Calu3 (cell line): ENCODE results near the gene SGO2. TPM values are rescaled to one million over a fixed set of nuclear protein-coding genes. Genes with fewer than 3 reads are reported as not detected.

Experiments
- BruUV-seq: library from RNA; stranded (reverse); fragments of 400-500 nt; replicated peaks from 2 replicates; lab custom pipeline; 2021; lab: Mats Ljungman, UMichigan
- CTCF ChIA-PET: fragments of 300-600 bp; sonication (Branson Sonifier 250); formaldehyde crosslinking; loops from one replicate; lab custom pipeline; 2022; ENCODE audit warnings: antibody characterized with exemption; lab: Charles Lee
- DNase-seq: peaks from one replicate; pipeline ENCODE4 v3.0.0; 2022
- H3K27ac Mint-ChIP-seq: one replicate; pipeline ENCODE4 v1.8.0; 2022; ENCODE audit warnings: mixed read lengths; ENCODE audit not compliant: unreplicated experiment
- H3K27me3 Mint-ChIP-seq: one replicate; pipeline ENCODE4 v1.8.0; 2022; ENCODE audit warnings: mixed read lengths; ENCODE audit not compliant: unreplicated experiment
- H3K36me3 Mint-ChIP-seq: one replicate; pipeline ENCODE4 v1.8.0; 2022; ENCODE audit warnings: mild to moderate bottlenecking, moderate library complexity, mixed read lengths; ENCODE audit not compliant: insufficient read depth, unreplicated experiment
- H3K4me1 Mint-ChIP-seq: one replicate; pipeline ENCODE4 v1.8.0; 2022; ENCODE audit warnings: mild to moderate bottlenecking, low read depth, mixed read lengths; ENCODE audit not compliant: unreplicated experiment
- H3K4me3 Mint-ChIP-seq: one replicate; pipeline ENCODE4 v1.8.0; 2022; ENCODE audit warnings: mild to moderate bottlenecking, low read depth, moderate library complexity, mixed read lengths; ENCODE audit not compliant: unreplicated experiment
- H3K9me3 Mint-ChIP-seq: one replicate; pipeline ENCODE4 v1.8.0; 2022; ENCODE audit warnings: low read depth, mixed read lengths; ENCODE audit not compliant: unreplicated experiment
- intact Hi-C: fragments of 100-400 bp; cut with micrococcal nuclease; formaldehyde crosslinking; loops from one replicate; pipeline ENCODE4 v1.10.0; 2022; ENCODE audit not compliant: unreplicated experiment
- total RNA-seq: library from RNA; stranded (reverse); gene quantifications from 2 replicates; pipeline ENCODE4 v1.2.3, GENCODE V29; 2022
- TF ChIP-seq, protein P1 (sequence below): fragments of 200-600 bp; IDR thresholded peaks from one replicate; pipeline ENCODE4 v1.8.0; 2022; ENCODE audit warnings: antibody characterized with exemption; ENCODE audit not compliant: unreplicated experiment

SGO2 gene
- total RNA-seq, 1 experiment from 2014 or later, result 22.9 TPM

DNA sequence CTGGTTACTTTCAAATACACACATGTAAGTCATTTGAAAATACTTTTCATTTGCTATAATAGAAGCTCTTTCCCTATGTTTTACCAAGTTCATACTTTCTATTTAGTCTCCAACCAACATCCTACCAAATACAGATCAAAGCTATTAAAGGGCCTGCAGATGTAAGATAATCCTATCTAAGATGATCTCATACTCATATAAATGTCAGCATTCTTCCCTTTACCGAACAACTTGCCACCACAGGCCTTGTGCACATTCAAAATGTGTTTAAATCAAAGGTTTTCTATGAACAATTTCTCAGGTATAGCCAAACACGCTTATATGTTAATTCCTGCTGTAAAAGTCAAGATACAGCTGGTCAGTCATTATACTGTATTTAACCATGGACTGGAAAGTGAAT, 39.5 kb upstream of the SGO2 start:
- TF ChIP-seq, protein P1, sequence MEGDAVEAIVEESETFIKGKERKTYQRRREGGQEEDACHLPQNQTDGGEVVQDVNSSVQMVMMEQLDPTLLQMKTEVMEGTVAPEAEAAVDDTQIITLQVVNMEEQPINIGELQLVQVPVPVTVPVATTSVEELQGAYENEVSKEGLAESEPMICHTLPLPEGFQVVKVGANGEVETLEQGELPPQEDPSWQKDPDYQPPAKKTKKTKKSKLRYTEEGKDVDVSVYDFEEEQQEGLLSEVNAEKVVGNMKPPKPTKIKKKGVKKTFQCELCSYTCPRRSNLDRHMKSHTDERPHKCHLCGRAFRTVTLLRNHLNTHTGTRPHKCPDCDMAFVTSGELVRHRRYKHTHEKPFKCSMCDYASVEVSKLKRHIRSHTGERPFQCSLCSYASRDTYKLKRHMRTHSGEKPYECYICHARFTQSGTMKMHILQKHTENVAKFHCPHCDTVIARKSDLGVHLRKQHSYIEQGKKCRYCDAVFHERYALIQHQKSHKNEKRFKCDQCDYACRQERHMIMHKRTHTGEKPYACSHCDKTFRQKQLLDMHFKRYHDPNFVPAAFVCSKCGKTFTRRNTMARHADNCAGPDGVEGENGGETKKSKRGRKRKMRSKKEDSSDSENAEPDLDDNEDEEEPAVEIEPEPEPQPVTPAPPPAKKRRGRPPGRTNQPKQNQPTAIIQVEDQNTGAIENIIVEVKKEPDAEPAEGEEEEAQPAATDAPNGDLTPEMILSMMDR, result no peak
- CTCF ChIA-PET, result interaction anchor here (0.6 kb wide), 1 partner anchor 231 kb away, joined by 3 read pairs; no protein-coding TSS in a partner anchor
- BruUV-seq, result no TSS peak

DNA sequence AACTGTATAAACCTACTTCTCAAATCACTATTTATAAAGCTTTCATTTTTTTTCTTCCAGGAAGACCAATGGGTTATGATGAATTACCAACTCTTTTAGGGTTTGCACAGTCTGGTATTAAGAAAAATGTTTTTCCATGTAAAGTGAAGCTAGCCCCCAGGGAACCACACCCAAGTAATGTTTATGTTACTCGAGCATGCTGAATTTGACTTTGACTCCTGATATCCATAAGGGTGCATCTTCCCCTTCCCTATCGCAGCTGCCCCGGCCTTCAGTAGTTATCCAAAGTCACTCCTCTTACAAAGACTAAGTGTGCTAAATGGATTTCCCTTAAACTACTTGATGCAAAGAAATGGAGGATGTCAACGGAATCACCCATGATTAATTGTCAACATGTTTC, 37.8 kb upstream of the SGO2 start:
- peaks cover 12% of the 10 kb centered on the region for H3K36me3 Mint-ChIP-seq
- CTCF ChIA-PET, result interaction anchor here (0.5 kb wide), 1 partner anchor 171 kb away, joined by 5 read pairs; no protein-coding TSS in a partner anchor

More for the DNA sequence above, 39.5 kb upstream of the SGO2 start:
- Mint-ChIP-seq H3K27ac (no peak overlapping the region), H3K36me3 (peaks cover 25% of the 10 kb centered on the region), H3K4me1 (peaks cover 14% of the 10 kb centered on the region), H3K9me3 (no peaks in the 10 kb centered on the region), H3K27me3 (no peaks in the 10 kb centered on the region), H3K4me3 (no peak overlapping the region)
- no peak for DNase-seq
- intact Hi-C loops, result no loop called here

DNA sequence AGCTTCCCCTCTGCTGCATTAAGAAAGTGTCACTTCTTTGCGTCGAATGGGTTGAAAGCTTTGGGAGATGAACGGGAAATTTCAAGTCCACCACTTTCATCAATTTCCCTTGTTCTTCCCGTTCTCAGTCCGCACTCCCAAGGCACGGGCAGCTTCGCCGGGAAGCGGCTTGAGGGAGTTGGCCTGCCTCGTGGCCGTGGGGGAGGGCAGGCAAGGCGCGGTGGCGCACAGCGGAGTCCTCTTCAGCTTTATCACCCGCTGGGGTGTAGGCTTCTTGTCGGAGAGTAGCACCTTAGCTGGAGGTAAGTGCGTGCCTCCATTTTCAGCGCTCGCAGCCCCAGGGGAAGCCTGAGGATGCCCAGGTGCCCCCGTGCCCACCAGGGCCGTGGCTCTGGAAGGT, 36.0 kb upstream of the SGO2 start:
- Mint-ChIP-seq H3K9me3 (no peaks in the 10 kb centered on the region), H3K27me3 (no peaks in the 10 kb centered on the region), H3K27ac (no peak overlapping the region), H3K36me3 (peaks cover 3% of the 10 kb centered on the region), H3K4me3 (no peak overlapping the region), H3K4me1 (no peaks in the 10 kb centered on the region)
- TF ChIP-seq, protein P1, result no peak
- CTCF ChIA-PET, result interaction anchor here (0.6 kb wide), 1 partner anchor 35 kb away, joined by 4 read pairs; no protein-coding TSS in a partner anchor
- intact Hi-C loops, result no loop called here
- BruUV-seq, result TSS peak; percentile 18
- DNase-seq, result no peak

More for the DNA sequence above, 37.8 kb upstream of the SGO2 start:
- Mint-ChIP-seq H3K4me1 (peaks cover 9% of the 10 kb centered on the region), H3K4me3 (no peak overlapping the region), H3K9me3 (no peaks in the 10 kb centered on the region), H3K27ac (no peak overlapping the region), H3K27me3 (no peaks in the 10 kb centered on the region)
- BruUV-seq, result no TSS peak
- DNase-seq, result no peak
- intact Hi-C loops, result no loop called here
- TF ChIP-seq, protein P1, result no peak

DNA sequence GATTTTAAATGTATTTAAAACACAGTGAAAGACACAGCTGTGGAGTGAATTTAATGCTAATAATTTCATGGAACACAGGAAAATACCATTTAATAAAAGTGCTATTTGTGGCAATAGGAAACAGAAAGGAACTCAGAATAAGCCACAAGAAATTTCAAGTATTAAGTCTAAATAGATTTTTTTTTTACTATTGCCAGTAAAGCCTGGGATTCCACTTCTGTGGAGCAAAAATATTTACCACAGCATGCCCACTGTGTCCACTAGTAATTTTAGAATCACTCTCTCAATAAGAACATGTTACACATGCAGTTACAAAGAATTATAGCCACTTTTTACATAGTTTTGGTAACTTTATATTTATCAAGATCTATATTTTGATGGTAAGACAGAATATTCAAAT, 33.4 kb upstream of the SGO2 start:
- H3K27me3 Mint-ChIP-seq, result no peaks in the 10 kb centered on the region
- H3K27ac Mint-ChIP-seq, result no peak overlapping the region
- H3K36me3 Mint-ChIP-seq, result no peaks in the 10 kb centered on the region
- no peaks in the 10 kb centered on the region for H3K9me3 Mint-ChIP-seq
- no peak overlapping the region for H3K4me3 Mint-ChIP-seq
- DNase-seq, result no peak
- intact Hi-C loops, result no loop called here
- CTCF ChIA-PET, result interaction anchor here (0.9 kb wide), 1 partner anchor 9 kb away, joined by 3 read pairs; no protein-coding TSS in a partner anchor
- TF ChIP-seq, protein P1, result no peak
- no peaks in the 10 kb centered on the region for H3K4me1 Mint-ChIP-seq
- BruUV-seq, result no TSS peak
